Gastrocnemius medialis (tissue), 4 donors: ENCODE data around the gene TFG. TPM values are rescaled to one million over a fixed set of nuclear protein-coding genes. Genes with fewer than 3 reads are reported as not detected.
A peak's percentile ranks its signal among the peaks of the same experiment; 100 is the strongest.

ENCODE experiments used
- ATAC-seq, 2 donors: fragments of 150-250 bp; one replicate each; pipeline ENCODE4 v1.9.1; 2016
- DNase-seq, 2 donors: peaks; one replicate each; pipeline ENCODE4 v3.0.0-alpha.2; 2019
- H3K27ac ChIP-seq, 4 donors: fragments of 200-600 bp; sonication (generic); 1 replicate in 1 of 4; 2 replicates in 3 of 4; pipeline ENCODE4 v1.5.1; 2016 to 2018; ENCODE audit warnings: mild to moderate bottlenecking in 2 of 4, moderate library complexity in 1 of 4
- H3K27me3 ChIP-seq, 3 donors: fragments of 200-600 bp; sonication (generic) in 2 of 3; 1 replicate in 1 of 3; 2 replicates in 2 of 3; pipeline versions ENCODE4 v1.5.1 to v1.6.0; 2016 to 2019; ENCODE audit warnings: mild to moderate bottlenecking in 1 of 3, moderate library complexity in 1 of 3
- H3K36me3 ChIP-seq, 2 donors: fragments of 200-600 bp; sonication (generic) in 1 of 2; one replicate each; pipeline ENCODE4 v1.5.1; 2017 to 2018
- H3K4me1 ChIP-seq, 2 donors: fragments of 200-600 bp; sonication (generic) in 1 of 2; one replicate each; pipeline ENCODE4 v1.5.1; 2016 to 2017; ENCODE audit warnings: mild to moderate bottlenecking in 2 of 2
- H3K4me3 ChIP-seq, 4 donors: fragments of 200-600 bp; sonication (generic) in 3 of 4; 1 replicate in 1 of 4; 2 replicates in 3 of 4; pipeline ENCODE4 v1.5.1; 2016 to 2019; ENCODE audit warnings: mild to moderate bottlenecking in 2 of 4
- H3K9me3 ChIP-seq, 3 donors: fragments of 200-600 bp; sonication (generic) in 2 of 3; 1 replicate in 1 of 3; 2 replicates in 2 of 3; pipeline ENCODE4 v1.5.1; 2016 to 2019
- CTCF ChIP-seq, 5 experiments: fragments of 450-650 bp in 3 of 5; fragments of 200-600 bp in 2 of 5; sonication (generic) in 2 of 5; IDR thresholded peaks in 4 of 5; conservative IDR thresholded peaks in 1 of 5; 1 replicate in 4 of 5; 2 replicates in 1 of 5; pipeline ENCODE4 v1.5.1; 2016 to 2019; ENCODE audit warnings: antibody characterized with exemption in 5 of 5, mild to moderate bottlenecking in 3 of 5, moderate library complexity in 3 of 5
- POLR2A ChIP-seq, 2 donors: fragments of 450-650 bp; IDR thresholded peaks; one replicate each; pipeline ENCODE4 v1.6.1; 2017; ENCODE audit warnings: antibody characterized with exemption in 2 of 2, mild to moderate bottlenecking in 2 of 2, moderate library complexity in 2 of 2
- in situ Hi-C, 4 donors: fragments of 200-750 bp; cut with MboI; loops; one replicate each; pipeline versions ENCODE4 v1.15.0 to v1.8.0; 2017; ENCODE audit warnings: low sequenced_read_pairs in 4 of 4
- intact Hi-C: fragments of 100-400 bp; cut with DNase I; formaldehyde crosslinking; loops from one replicate; pipeline ENCODE4 v1.15.1; 2023; ENCODE audit warnings: low total_unique reads
- total RNA-seq, 4 donors: library from RNA; depleted of rRNA; stranded (reverse); fragments of >200 nt; gene quantifications; one replicate each; pipeline versions ENCODE4 v1.1.0 to v1.2.3, GENCODE V29; 2016

TFG gene
- total RNA-seq, 4 donors from 2014 or later = 57.2 to 77.9 (median 67.3) TPM

DNA sequence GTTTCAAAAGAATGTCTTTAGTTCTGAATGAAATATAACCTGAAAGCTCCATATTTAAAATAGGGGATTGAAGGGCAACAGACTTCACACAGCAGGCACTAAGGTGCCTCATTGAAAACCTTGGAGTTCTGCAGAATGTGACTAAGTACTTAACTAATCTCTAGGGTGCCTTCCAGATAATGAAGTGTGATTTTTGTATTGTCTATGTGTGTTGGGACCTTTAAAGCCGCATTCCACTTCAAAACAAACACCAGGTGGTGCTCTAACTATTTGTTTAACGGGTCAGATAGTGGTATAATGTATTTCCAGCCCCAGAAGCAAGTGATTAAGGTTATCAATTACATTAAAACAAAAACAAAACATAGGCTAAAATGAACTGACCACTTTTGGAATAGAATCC is 28.0 kb downstream of the TFG start:
- no peak for DNase-seq
- Histone ChIP-seq H3K4me1 (peaks cover 22 to 29% of the 10 kb centered on the region in 2 donors), H3K27me3 (no peaks in the 10 kb centered on the region), H3K36me3 (peaks cover 0 to 45% of the 10 kb centered on the region in 2 donors), H3K27ac (peak overlapping the region in 2 of 4 donors; percentile 52 to 54), H3K9me3 (no peaks in the 10 kb centered on the region), H3K4me3 (no peak overlapping the region)
- no peak for ATAC-seq
- intact Hi-C loops (loop anchor here (1.0 kb wide), 1 partner anchor 59 kb away; no protein-coding TSS in a partner anchor), in situ Hi-C loops (no loop called here)
- TF ChIP-seq POLR2A (IDR thresholded peaks at IDR 0.05) (no peak), CTCF (IDR thresholded peaks at IDR 0.05 in 4 of 5, conservative IDR thresholded peaks at IDR 0.05 in 1 of 5) (peak in 4 of 5 experiments; percentile 33 to 47 (median 39))

GRCh38 chr3:100740207-100740606 is 30.9 kb downstream of the TFG start:
- no peak for ATAC-seq
- Histone ChIP-seq H3K27me3 (no peaks in the 10 kb centered on the region), H3K4me3 (no peak overlapping the region), H3K4me1 (peaks cover 18 to 28% of the 10 kb centered on the region in 2 donors), H3K27ac (no peak overlapping the region), H3K9me3 (no peaks in the 10 kb centered on the region), H3K36me3 (peaks cover 0 to 49% of the 10 kb centered on the region in 2 donors)
- TF ChIP-seq CTCF (IDR thresholded peaks at IDR 0.05 in 4 of 5, conservative IDR thresholded peaks at IDR 0.05 in 1 of 5) (no peak), POLR2A (IDR thresholded peaks at IDR 0.05) (no peak)
- intact Hi-C loops (no loop called here), in situ Hi-C loops (no loop called here)
- DNase-seq = no peak

DNA sequence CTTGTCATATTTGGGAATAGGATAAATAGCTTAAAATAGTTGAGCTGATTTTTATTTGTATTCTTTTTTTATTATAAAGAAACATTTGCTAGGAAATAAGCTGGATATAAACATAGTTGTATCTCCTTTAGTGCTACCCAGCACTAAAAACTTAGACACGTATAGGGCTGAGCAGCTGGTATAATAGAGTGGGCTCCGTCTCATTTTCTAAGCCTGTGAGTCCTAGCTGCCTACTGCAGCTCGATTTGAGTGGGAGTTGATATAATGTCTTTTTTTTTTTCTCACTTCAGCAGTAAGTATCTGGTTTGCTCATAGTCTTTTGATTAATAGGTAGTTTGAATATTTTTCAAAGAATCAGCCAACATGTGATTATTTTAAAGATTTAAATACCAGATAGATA is 34.2 kb downstream of the TFG start:
- DNase-seq (no peak), ATAC-seq (no peak)
- TF ChIP-seq CTCF (IDR thresholded peaks at IDR 0.05 in 4 of 5, conservative IDR thresholded peaks at IDR 0.05 in 1 of 5) (no peak), POLR2A (IDR thresholded peaks at IDR 0.05) (no peak)
- in situ Hi-C loops = no loop called here
- intact Hi-C loops = no loop called here
- Histone ChIP-seq H3K36me3 (peaks cover 0 to 60% of the 10 kb centered on the region in 2 donors), H3K27ac (no peak overlapping the region), H3K27me3 (no peaks in the 10 kb centered on the region), H3K4me1 (peaks cover 23 to 30% of the 10 kb centered on the region in 2 donors), H3K9me3 (no peaks in the 10 kb centered on the region), H3K4me3 (no peak overlapping the region)

DNA sequence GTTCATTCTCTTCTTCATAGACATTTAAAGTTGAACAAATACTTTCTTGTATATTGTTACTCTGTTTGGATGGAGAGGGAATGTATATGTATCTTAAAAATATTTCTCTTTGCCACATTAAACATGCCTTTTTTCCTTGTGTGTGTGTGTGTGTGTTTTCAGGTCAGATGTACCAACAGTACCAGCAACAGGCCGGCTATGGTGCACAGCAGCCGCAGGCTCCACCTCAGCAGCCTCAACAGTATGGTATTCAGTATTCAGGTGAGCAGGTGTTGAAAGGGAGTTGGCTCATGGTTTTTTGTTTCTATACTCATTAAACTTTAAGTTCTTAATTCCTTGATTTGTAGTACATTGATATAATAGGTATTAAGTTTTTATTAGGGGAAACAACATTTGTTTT is 35.4 kb downstream of the TFG start:
- in situ Hi-C loops (no loop called here), intact Hi-C loops (no loop called here)
- Histone ChIP-seq H3K4me3 (no peak overlapping the region), H3K36me3 (peaks cover 0 to 71% of the 10 kb centered on the region in 2 donors), H3K27ac (no peak overlapping the region), H3K9me3 (no peaks in the 10 kb centered on the region), H3K27me3 (no peaks in the 10 kb centered on the region), H3K4me1 (peaks cover 13 to 20% of the 10 kb centered on the region in 2 donors)
- DNase-seq (no peak), ATAC-seq (no peak)
- no peak for TF ChIP-seq CTCF (IDR thresholded peaks at IDR 0.05 in 4 of 5, conservative IDR thresholded peaks at IDR 0.05 in 1 of 5)
- no peak for TF ChIP-seq POLR2A (IDR thresholded peaks at IDR 0.05)

- Histone ChIP-seq H3K4me3 (no peak overlapping the region), H3K9me3 (no peaks in the 10 kb centered on the region), H3K4me1 (peaks cover 10 to 16% of the 10 kb centered on the region in 2 donors), H3K27me3 (no peaks in the 10 kb centered on the region), H3K27ac (peak overlapping the region in 1 of 4 donors; percentile 46), H3K36me3 (peaks cover 0 to 72% of the 10 kb centered on the region in 2 donors)
- DNase-seq (no peak), ATAC-seq (no peak)
- in situ Hi-C loops = no loop called here
- TF ChIP-seq CTCF (IDR thresholded peaks at IDR 0.05 in 4 of 5, conservative IDR thresholded peaks at IDR 0.05 in 1 of 5) (no peak), POLR2A (IDR thresholded peaks at IDR 0.05) (no peak)
- intact Hi-C loops = no loop called here
These were observed 36.3 kb downstream of the TFG start for GRCh38 chr3:100745617-100746016.
